H9 (cell line): ENCODE measurements around the gene LHFPL5. TPM values are rescaled to one million over a fixed set of nuclear protein-coding genes. Genes with fewer than 3 reads are reported as not detected.

Source experiments
- DNase-seq: peaks from one replicate; pipeline ENCODE4 v3.0.0-alpha.2; 2017
- H2AFZ ChIP-seq: one replicate; pipeline ENCODE4 v1.6.1; 2013; ENCODE audit warnings: mild to moderate bottlenecking, low read length, control low read depth, moderate library complexity
- H2AK5ac ChIP-seq: 2 replicates; pipeline ENCODE4 v1.6.1; 2013; ENCODE audit warnings: low read length, control low read depth, mixed read lengths; ENCODE audit not compliant: insufficient read length
- H2BK120ac ChIP-seq: one replicate; pipeline ENCODE4 v1.6.1; 2013; ENCODE audit warnings: low read depth, mild to moderate bottlenecking, low read length, control low read depth, inconsistent platforms; ENCODE audit not compliant: poor library complexity, severe bottlenecking
- H2BK12ac ChIP-seq: 2 replicates; pipeline ENCODE4 v1.6.1; 2013; ENCODE audit warnings: low read length, control low read depth, mixed read lengths, low read depth; ENCODE audit not compliant: insufficient read length
- H2BK15ac ChIP-seq: 2 replicates; pipeline ENCODE4 v1.6.1; 2013; ENCODE audit warnings: low read depth, low read length, control low read depth
- H2BK20ac ChIP-seq: one replicate; pipeline ENCODE4 v1.6.1; 2013; ENCODE audit warnings: low read depth, mild to moderate bottlenecking, low read length, control low read depth, inconsistent platforms; ENCODE audit not compliant: poor library complexity, severe bottlenecking
- H2BK5ac ChIP-seq: 2 replicates; pipeline ENCODE4 v1.6.1; 2013; ENCODE audit warnings: low read length, control low read depth, mixed read lengths; ENCODE audit not compliant: insufficient read length
- H3K14ac ChIP-seq: 2 replicates; pipeline ENCODE4 v1.6.1; 2013; ENCODE audit warnings: low read length, control low read depth; ENCODE audit not compliant: insufficient read depth
- H3K18ac ChIP-seq: 2 replicates; pipeline ENCODE4 v1.6.1; 2013; ENCODE audit warnings: low read depth, mild to moderate bottlenecking, mixed read lengths, low read length, control low read depth; ENCODE audit not compliant: insufficient read length
- H3K23ac ChIP-seq: 2 replicates; pipeline ENCODE4 v1.6.1; 2013; ENCODE audit warnings: low read length, control low read depth, mixed read lengths, low read depth; ENCODE audit not compliant: insufficient read length
- H3K23me2 ChIP-seq: 2 replicates; pipeline ENCODE4 v1.6.1; 2013; ENCODE audit warnings: low read depth, mild to moderate bottlenecking, mixed read lengths, low read length, control low read depth; ENCODE audit not compliant: insufficient read length, poor library complexity, severe bottlenecking
- H3K27ac ChIP-seq: 2 replicates; pipeline ENCODE4 v1.5.1; 2013; ENCODE audit warnings: low read length, control low read depth, mixed read lengths, low read depth; ENCODE audit not compliant: insufficient read length
- H3K27me3 ChIP-seq: 2 replicates; pipeline ENCODE4 v1.6.1; 2013; ENCODE audit warnings: low read length, control low read depth, inconsistent platforms; ENCODE audit not compliant: insufficient read depth
- H3K4ac ChIP-seq: 2 replicates; pipeline ENCODE4 v1.6.1; 2013; ENCODE audit warnings: low read depth, mild to moderate bottlenecking, control low read depth, inconsistent platforms, low read length, moderate library complexity
- H3K4me1 ChIP-seq: 2 replicates; pipeline ENCODE4 v1.6.1; 2013; ENCODE audit warnings: low read length, control low read depth, inconsistent platforms; ENCODE audit not compliant: insufficient read depth
- H3K4me2 ChIP-seq: 2 replicates; pipeline ENCODE4 v1.6.1; 2013; ENCODE audit warnings: low read length, control low read depth, mixed read lengths; ENCODE audit not compliant: insufficient read length, insufficient read depth
- H3K56ac ChIP-seq: 2 replicates; pipeline ENCODE4 v1.6.1; 2013; ENCODE audit warnings: low read depth, mild to moderate bottlenecking, mixed read lengths, low read length, control low read depth; ENCODE audit not compliant: insufficient read length
- H3K79me1 ChIP-seq: 2 replicates; pipeline ENCODE4 v1.6.1; 2013; ENCODE audit warnings: low read depth, mild to moderate bottlenecking, moderate library complexity, low read length, control low read depth, inconsistent platforms; ENCODE audit not compliant: insufficient read depth, poor library complexity, severe bottlenecking
- H3K79me2 ChIP-seq: 2 replicates; pipeline ENCODE4 v1.6.1; 2013; ENCODE audit warnings: low read length, control low read depth, inconsistent platforms; ENCODE audit not compliant: insufficient read depth
- H3K9ac ChIP-seq: 2 replicates; pipeline ENCODE4 v1.6.1; 2013; ENCODE audit warnings: low read length, control low read depth, mixed read lengths; ENCODE audit not compliant: insufficient read length; ENCODE audit errors: extremely low read depth
- H3K9me3 ChIP-seq: one replicate; pipeline ENCODE4 v1.6.1; 2013; ENCODE audit warnings: low read depth, low read length, inconsistent platforms; ENCODE audit not compliant: control insufficient read depth
- H3T11ph ChIP-seq: one replicate; pipeline ENCODE4 v1.6.1; 2013; ENCODE audit warnings: mild to moderate bottlenecking, low read length, control low read depth, inconsistent platforms
- H4K20me1 ChIP-seq: one replicate; pipeline ENCODE4 v1.6.1; 2013; ENCODE audit not compliant: control insufficient read depth, insufficient read length, insufficient read depth
- H4K5ac ChIP-seq: 2 replicates; pipeline ENCODE4 v1.6.1; 2013; ENCODE audit warnings: low read depth, mild to moderate bottlenecking, mixed read lengths, low read length, control low read depth; ENCODE audit not compliant: insufficient read length
- H4K8ac ChIP-seq: replicated peaks from 2 replicates; pipeline ENCODE4 v1.6.1; 2013; ENCODE audit warnings: low read length, control low read depth, mixed read lengths, low read depth; ENCODE audit not compliant: insufficient read length
- H4K91ac ChIP-seq: 2 replicates; pipeline ENCODE4 v1.6.1; 2013; ENCODE audit warnings: low read depth, mild to moderate bottlenecking, moderate library complexity, mixed read lengths, low read length, control low read depth; ENCODE audit not compliant: insufficient read length
- H3K27ac Mint-ChIP-seq, 3 experiments: 2 replicates in 2 of 3; 3 replicates in 1 of 3; pipeline ENCODE4 v1.8.0; 2020 to 2021; ENCODE audit warnings: mixed read lengths in 3 of 3, mild to moderate bottlenecking in 1 of 3, moderate library complexity in 1 of 3
- H3K27me3 Mint-ChIP-seq: 2 replicates; pipeline ENCODE4 v1.8.0; 2021; ENCODE audit warnings: low read depth, mild to moderate bottlenecking, moderate library complexity, mixed read lengths
- H3K36me3 Mint-ChIP-seq, 3 experiments: 2 replicates in 2 of 3; 3 replicates in 1 of 3; pipeline ENCODE4 v1.8.0; 2020 to 2021; ENCODE audit warnings: low read depth in 3 of 3, mixed read lengths in 3 of 3; ENCODE audit not compliant: insufficient read depth in 1 of 3
- H3K4me1 Mint-ChIP-seq, 2 experiments: 2 replicates each; pipeline ENCODE4 v1.8.0; 2020; ENCODE audit warnings: mixed read lengths in 2 of 2
- H3K4me3 Mint-ChIP-seq, 2 experiments: 2 replicates in 1 of 2; 3 replicates in 1 of 2; pipeline ENCODE4 v1.8.0; 2020 to 2021; ENCODE audit warnings: mild to moderate bottlenecking in 2 of 2, mixed read lengths in 2 of 2, moderate library complexity in 1 of 2
- H3K9me3 Mint-ChIP-seq, 2 experiments: 2 replicates in 1 of 2; 3 replicates in 1 of 2; pipeline ENCODE4 v1.8.0; 2020; ENCODE audit warnings: mild to moderate bottlenecking in 2 of 2, mixed read lengths in 2 of 2, moderate library complexity in 1 of 2
- WGBS: extraction: QIAGEN DNeasy Blood & Tissue Kit; methylation state at CpG from one replicate; pipeline ENCODE4 v1.1.7; 2013; ENCODE audit warnings: missing lambda C conversion rate, low lambda C conversion rate, mixed read lengths; ENCODE audit not compliant: insufficient read length; ENCODE audit errors: extremely low coverage; 5-methylcytosine and 5-hydroxymethylcytosine counted together
- total RNA-seq: library from RNA; stranded (reverse); gene quantifications from 2 replicates; pipeline ENCODE4 v1.2.1, GENCODE V29; 2021
- TF ChIP-seq, protein P1 (sequence below): fragments of 200-600 bp; sonication (generic); conservative IDR thresholded peaks from 3 replicates; pipeline ENCODE4 v1.8.0; 2021; ENCODE audit warnings: antibody characterized with exemption, mild to moderate bottlenecking

LHFPL5 gene
- total RNA-seq, 1 experiment from 2014 or later = not detected

DNA sequence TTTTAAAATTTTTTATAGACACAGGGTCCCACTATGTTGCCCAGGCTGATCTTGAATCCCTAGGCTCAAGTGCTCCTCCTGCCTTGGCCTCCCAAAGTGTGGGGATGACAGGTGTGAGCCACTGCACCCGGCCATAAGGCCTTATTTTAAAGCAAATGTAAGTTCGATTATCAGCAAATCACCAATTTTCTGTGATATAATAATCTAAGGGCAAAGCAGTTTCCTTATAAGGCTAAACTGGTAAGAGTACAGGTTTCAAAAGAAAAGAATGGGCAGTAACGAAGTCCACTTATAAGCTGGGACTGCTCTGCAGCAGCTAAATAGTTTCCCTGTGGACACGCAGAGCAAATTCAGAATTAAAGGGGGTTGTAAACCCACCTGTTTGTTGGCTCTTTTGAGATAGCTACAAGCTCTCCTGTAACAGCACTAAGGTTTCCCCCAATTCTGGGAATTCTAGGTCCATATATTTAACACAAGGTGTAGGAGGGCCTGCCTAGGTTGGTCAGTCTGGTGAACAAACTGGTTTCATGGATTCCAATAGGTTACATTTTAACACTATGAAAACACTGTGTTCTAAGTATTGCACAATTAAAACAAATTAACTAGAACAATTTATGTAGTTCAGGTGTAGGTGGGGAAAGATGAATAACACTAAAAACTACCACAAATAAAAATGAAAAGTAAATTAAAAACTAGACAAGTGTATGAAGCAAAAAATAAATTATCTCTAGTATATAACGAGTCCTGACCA lies 26.3 kb downstream of the LHFPL5 start:
- Histone ChIP-seq H3K27ac (no peak overlapping the region), H3K4me1 (no peaks in the 10 kb centered on the region), H3K18ac (no peak overlapping the region), H2BK20ac (no peak overlapping the region), H3K4me2 (no peak overlapping the region), H3K56ac (no peak overlapping the region), H4K5ac (no peak overlapping the region), H3K9ac (no peak overlapping the region), H2AK5ac (no peak overlapping the region), H4K91ac (no peak overlapping the region), H2BK120ac (no peak overlapping the region), H3T11ph (no peak overlapping the region), H4K20me1 (no peaks in the 10 kb centered on the region), H3K14ac (no peak overlapping the region), H3K9me3 (no peaks in the 10 kb centered on the region), H4K8ac (no peak overlapping the region), H2BK5ac (no peak overlapping the region), H2BK15ac (no peak overlapping the region), H2BK12ac (no peak overlapping the region), H2AFZ (no peak overlapping the region), H3K27me3 (no peaks in the 10 kb centered on the region), H3K79me1 (no peaks in the 10 kb centered on the region), H3K23ac (no peak overlapping the region), H3K23me2 (no peaks in the 10 kb centered on the region), H3K4ac (no peak overlapping the region), H3K79me2 (no peaks in the 10 kb centered on the region)
- no CpG with 5 or more reads among the region's 5 CpGs for WGBS
- no peak overlapping the region for H3K4me3 Mint-ChIP-seq
- H3K4me1 Mint-ChIP-seq = no peaks in the 10 kb centered on the region
- no peak for DNase-seq
- TF ChIP-seq, protein P1, sequence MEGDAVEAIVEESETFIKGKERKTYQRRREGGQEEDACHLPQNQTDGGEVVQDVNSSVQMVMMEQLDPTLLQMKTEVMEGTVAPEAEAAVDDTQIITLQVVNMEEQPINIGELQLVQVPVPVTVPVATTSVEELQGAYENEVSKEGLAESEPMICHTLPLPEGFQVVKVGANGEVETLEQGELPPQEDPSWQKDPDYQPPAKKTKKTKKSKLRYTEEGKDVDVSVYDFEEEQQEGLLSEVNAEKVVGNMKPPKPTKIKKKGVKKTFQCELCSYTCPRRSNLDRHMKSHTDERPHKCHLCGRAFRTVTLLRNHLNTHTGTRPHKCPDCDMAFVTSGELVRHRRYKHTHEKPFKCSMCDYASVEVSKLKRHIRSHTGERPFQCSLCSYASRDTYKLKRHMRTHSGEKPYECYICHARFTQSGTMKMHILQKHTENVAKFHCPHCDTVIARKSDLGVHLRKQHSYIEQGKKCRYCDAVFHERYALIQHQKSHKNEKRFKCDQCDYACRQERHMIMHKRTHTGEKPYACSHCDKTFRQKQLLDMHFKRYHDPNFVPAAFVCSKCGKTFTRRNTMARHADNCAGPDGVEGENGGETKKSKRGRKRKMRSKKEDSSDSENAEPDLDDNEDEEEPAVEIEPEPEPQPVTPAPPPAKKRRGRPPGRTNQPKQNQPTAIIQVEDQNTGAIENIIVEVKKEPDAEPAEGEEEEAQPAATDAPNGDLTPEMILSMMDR = no peak
- no peaks in the 10 kb centered on the region for H3K27me3 Mint-ChIP-seq
- H3K9me3 Mint-ChIP-seq = no peaks in the 10 kb centered on the region; a peak in 2 of 5 replicates
- H3K27ac Mint-ChIP-seq = peak overlapping the region in 1 of 3 experiments; percentile 78; a peak in 1 of 7 replicates
- H3K36me3 Mint-ChIP-seq = peaks cover 2 to 31% (median 26%) of the 10 kb centered on the region in 3 experiments; a peak in 6 of 7 replicates
